ENCODE data around the gene PPP1R3F.
"Not testable (repeated sequence)": the region's sequence is repeated elsewhere in the genome, so short reads cannot be mapped to it uniquely, and the experiment has no call there.

The PPP1R3F gene

GRCh38 chrX:49273181-49273727 is 3.7 kb downstream of the PPP1R3F start:
- DNase-seq = no peak

GRCh38 chrX:49276207-49276606 is 6.6 kb downstream of the PPP1R3F start:
- no peak for DNase-seq

DNA sequence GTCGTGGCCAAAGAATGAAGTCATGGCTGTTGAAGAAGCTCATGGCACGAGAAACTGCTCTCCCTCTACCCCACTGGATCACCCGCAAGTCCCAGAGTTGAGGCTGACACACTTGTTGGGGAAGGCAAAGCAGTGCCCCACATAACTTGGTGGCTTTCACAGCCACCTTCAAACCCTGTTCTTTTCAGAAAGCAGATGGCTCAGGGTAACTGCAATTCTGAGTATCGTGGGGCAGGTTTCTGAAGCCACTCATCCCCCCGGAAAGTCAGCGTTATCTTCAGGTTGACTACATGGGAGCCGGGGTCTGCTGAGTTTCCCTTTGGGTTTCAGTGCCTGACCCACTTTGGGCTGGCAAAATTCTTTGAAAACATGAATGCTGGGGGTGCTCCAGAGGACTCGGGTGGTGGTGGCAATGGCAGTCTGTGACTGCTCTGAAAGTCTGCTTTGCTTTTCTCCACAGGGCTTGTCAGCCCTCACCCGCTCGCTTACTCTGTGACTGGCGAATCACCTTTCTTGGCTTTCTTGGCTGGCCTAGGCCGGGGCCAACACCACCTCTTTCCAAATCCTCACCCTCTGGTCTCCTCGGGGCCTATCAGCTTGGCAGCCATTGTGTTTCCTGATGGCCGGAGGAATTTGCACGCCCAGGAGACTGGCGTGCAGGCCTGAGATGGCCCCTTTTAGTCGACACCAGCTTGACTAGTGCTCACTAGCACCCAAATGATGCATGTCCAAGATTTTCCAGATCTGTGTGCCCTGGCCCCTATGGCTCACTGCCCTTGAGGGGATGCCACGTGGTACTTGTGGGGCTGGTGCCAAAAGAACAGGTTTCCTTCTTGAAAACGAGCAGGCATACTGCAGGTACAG is 7.3 kb downstream of the PPP1R3F start:
- no peak for DNase-seq

- DNase-seq = no peak
These were observed 7.9 kb downstream of the PPP1R3F start for GRCh38 chrX:49277535-49277830.

- no peak for DNase-seq
These were observed 8.5 kb downstream of the PPP1R3F start for GRCh38 chrX:49278081-49278480.

- peak in 5 of 58 donors; percentile 1 to 24 (median 3) for DNase-seq
These were observed 13.0 kb downstream of the PPP1R3F start for GRCh38 chrX:49282647-49283011.

DNA sequence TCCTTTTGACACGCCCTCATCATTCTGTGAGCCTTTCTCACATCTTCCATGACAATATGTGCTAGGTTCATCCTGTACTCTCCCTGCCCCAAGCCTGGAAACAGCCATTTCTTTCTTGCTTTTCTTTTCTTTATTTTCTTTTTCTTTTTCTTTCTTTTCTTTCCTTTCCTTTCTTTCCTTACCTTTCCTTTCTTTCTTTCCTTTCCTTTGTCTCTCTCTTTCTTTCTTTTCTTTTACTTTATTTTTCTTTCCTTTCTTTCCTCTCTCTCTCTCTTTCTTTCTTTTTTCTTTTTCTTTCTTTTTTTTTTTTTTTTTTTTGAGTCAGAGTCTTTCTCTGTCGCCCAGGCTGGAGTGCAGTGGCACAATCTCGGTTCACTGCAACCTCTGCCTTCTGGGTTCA is 14.6 kb downstream of the PPP1R3F start:
- no peak for DNase-seq

- DNase-seq = no peak
These were observed 16.5 kb downstream of the PPP1R3F start for GRCh38 chrX:49286136-49286535.

DNA sequence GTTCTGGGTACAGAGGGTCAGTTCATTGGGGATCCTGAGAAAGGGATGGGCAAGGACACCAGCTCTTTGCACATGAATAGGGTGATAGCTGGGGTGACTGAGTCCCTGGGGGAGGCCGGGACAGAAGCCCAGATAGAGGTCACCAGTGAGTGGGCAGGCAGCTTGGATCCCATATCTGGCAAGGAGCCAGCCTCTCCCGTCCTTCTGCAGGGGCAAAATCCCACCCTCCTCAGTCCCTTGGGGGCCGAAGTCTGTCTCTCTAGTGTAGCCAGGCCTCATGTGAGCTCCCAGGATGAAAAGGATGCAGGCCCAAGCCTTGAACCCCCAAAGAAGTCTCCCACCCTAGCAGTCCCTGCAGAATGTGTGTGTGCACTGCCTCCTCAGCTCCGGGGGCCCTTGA is 17.0 kb downstream of the PPP1R3F start:
- no peak for DNase-seq

GRCh38 chrX:49287665-49288064 is 18.1 kb downstream of the PPP1R3F start:
- no peak for DNase-seq

GRCh38 chrX:49290215-49290614 is 20.6 kb downstream of the PPP1R3F start:
- DNase-seq = no peak

- DNase-seq = peak in 26 of 58 donors; percentile 1 to 62 (median 10)
These were observed 22.2 kb downstream of the PPP1R3F start for GRCh38 chrX:49291615-49292337.

DNA sequence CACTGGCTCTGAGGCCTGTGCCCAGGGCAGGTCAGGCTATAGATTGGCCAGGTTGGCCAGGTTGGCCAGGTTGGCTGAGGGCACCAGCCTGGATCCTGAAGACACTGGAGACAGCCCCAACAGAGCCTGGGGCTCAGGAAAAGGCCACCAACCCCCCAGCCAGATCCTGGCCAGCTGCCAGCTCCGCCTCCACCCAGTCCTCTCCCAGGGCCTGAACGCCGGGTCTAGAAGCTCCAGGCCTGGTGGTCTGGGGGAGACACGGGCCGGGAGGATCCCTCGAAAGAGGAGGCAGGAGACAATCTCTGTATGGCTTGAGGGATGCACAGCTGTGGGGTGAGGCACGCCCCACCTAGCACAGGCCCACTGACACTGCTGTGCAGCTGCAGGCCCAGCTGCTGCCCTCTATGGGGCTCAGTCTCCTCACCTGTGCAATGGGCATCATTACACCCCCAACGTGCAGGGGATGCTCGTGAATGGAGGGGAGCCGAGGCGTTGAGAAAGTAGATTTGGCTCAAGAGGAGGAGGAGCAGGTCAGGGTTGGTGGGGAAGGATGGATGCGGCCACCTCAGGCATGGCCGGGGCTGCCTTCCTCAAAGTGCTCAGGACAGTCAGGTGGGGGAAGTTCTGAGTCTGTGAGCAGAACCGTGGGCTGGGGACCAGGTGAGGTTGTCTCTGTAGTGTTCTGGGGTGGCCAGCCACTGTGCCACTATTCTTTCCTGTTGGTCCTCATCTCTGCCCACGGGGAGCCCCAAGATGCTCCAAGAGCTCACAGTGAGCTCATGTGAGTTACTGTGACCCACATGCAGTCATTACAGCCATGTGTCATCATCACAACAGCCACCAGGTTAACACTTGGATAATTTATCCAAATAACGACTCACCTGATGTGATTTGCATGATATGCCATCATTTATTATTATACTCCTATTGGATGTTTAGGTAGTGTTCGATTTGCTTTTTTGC is 23.1 kb downstream of the PPP1R3F start:
- DNase-seq = no peak

- not testable (repeated sequence) for DNase-seq
These were observed 29.7 kb downstream of the PPP1R3F start for GRCh38 chrX:49299293-49299692.

GRCh38 chrX:49300703-49301102 is 31.1 kb downstream of the PPP1R3F start:
- no peak for DNase-seq

DNA sequence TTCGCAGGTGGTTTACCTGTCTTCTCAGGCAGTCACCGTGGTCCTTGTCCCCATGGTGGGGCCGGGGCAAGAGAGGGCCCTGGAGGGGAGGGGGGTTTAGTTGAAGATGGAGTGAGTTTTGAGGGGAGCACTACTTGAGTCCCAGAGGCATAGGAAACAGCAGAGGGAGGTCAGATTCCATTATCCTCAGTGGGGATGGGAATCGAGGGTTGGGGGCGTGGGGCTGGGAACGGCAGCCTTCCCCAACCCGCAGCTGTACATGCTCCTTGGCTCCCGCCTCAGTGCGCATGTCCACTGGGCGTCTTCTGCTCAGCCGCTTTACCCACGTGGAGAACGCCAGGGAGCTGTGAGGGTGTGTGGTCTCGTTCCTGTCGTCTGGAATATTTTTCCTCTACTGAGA is 33.8 kb downstream of the PPP1R3F start, which contains the start of gene GAGE10:
Gene GAGE10 (plus strand): TSS at position 301 of the 400 bp plus-strand sequence. CDS start 1,214 bp downstream, outside the sequence.
- DNase-seq = no peak

DNA sequence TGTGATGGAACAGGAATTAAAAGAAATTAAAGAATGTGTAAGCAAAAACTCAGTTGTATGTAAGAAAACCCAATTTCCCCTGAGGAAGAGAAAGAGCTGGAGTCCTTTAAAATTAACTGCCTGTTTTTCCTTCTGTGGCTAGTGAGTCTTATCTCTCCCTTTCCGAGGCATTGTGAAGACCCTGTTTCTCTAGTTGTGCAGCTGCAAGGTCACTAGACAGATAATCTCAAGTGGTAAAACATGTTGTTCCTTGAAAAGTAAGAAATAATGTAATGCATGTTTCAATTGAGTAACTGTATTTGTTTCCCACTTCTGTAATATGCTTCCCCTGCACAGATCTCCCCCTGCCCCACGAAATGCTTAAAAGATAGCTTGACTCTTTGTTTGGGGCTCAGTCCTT is 38.2 kb downstream of the PPP1R3F start:
- not testable (repeated sequence) for DNase-seq

DNA sequence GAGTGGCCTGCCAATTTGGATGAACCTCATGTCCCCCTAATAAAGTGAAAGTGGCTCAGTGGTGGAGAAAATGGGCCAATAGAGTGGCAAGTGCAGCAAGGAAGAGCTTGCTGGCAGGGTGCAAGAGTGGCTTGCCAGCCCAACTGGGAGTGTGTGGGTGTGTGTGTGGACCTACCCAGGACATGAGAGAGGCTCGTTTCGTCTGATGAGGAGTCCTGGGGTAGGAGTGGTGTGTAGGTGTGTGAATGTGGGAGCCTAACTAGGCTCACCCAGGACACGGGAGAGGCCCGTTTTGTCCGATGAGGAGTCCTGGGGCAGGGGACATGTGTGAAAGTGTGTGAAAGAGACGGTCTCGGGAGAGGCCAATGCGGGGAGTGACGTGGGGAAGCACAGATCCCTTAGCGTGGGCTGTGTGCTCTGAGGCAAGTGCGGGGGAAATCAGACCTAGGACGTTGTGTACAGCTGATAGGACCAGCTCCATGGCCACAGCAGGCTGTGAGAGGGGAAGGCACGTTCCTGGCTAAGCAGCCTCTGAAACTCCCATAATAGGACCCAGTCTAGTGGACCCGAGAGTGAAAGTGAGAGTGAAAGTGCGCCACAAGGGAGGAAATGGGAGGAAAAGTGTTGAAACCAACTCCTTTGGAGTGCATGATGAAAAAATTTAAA is 39.1 kb downstream of the PPP1R3F start:
- peak in 1 of 58 donors; percentile 3 for DNase-seq

GRCh38 chrX:49309401-49309981 is 39.9 kb downstream of the PPP1R3F start:
- DNase-seq = no peak

GRCh38 chrX:49310371-49310770 is 40.8 kb downstream of the PPP1R3F start:
- no peak for DNase-seq

Data from anterior cingulate cortex (tissue), 58 donors.